Endothelial cell of umbilical vein (primary cell): ENCODE data around the gene FBL. TPM values are rescaled to one million over a fixed set of nuclear protein-coding genes. Genes with fewer than 3 reads are reported as not detected.

Source experiments
- BruUV-seq: library from RNA; stranded (reverse); fragments of 400-500 nt; replicated peaks from 2 replicates; lab custom pipeline; 2021; lab: Mats Ljungman, UMichigan
- CTCF ChIA-PET: fragments of 300-600, 350-600 bp; sonication (Branson Sonifier 250); formaldehyde crosslinking; loops from one replicate; lab custom pipeline; 2021; ENCODE audit warnings: antibody characterized with exemption, inconsistent platforms; lab: Charles Lee
- POLR2A ChIA-PET: fragments of 300-600, 350-600 bp; sonication (Branson Sonifier 250); formaldehyde crosslinking; loops from one replicate; lab custom pipeline; 2021; ENCODE audit warnings: antibody characterized with exemption, inconsistent platforms; lab: Charles Lee
- DNase-seq: peaks from one replicate; pipeline ENCODE4 v3.0.0-alpha.2; 2011; ENCODE audit warnings: low read depth, low spot score
- FAIRE-seq: peaks from 2 replicates; lab custom pipeline; 2011; peaks lifted over from hg19 to GRCh38; lab: Jason Lieb, UNC
- H2AFZ ChIP-seq: 2 replicates; pipeline ENCODE4 v1.6.0; 2012; ENCODE audit warnings: low read depth, low read length, control low read depth, inconsistent platforms
- H3K27ac ChIP-seq: 2 replicates; pipeline ENCODE4 v1.5.1; 2011; ENCODE audit warnings: low read depth, mild to moderate bottlenecking, control low read depth, low read length, moderate library complexity; ENCODE audit not compliant: insufficient read depth
- H3K27me3 ChIP-seq, 2 experiments: 2 replicates each; pipeline versions ENCODE4 v1.6.0 to v1.6.1; 2011; ENCODE audit warnings: low read length in 2 of 2, mixed read lengths in 1 of 2; ENCODE audit not compliant: control insufficient read depth in 2 of 2, insufficient read depth in 2 of 2
- H3K36me3 ChIP-seq, 2 experiments: 2 replicates in 1 of 2; 3 replicates in 1 of 2; pipeline ENCODE4 v1.5.1; 2011; ENCODE audit warnings: low read length in 2 of 2, mild to moderate bottlenecking in 1 of 2, moderate library complexity in 1 of 2; ENCODE audit not compliant: control insufficient read depth in 2 of 2, insufficient read depth in 2 of 2; ENCODE audit errors: extremely low read depth in 1 of 2
- H3K4me1 ChIP-seq: 3 replicates; pipeline ENCODE4 v1.5.1; 2011; ENCODE audit warnings: mild to moderate bottlenecking, low read length; ENCODE audit not compliant: control insufficient read depth, insufficient read depth; ENCODE audit errors: extremely low read depth
- H3K4me2 ChIP-seq: 2 replicates; pipeline ENCODE4 v1.6.1; 2011; ENCODE audit warnings: low read length, control low read depth, mixed read lengths; ENCODE audit not compliant: insufficient read depth
- H3K4me3 ChIP-seq, 3 experiments: fragments of 200-600 bp in 1 of 3; sonication (generic), shearing (Covaris generic) in 1 of 3; replicated peaks in 1 of 3; 2 replicates each; pipeline ENCODE4 v1.5.1; 2011 to 2016; ENCODE audit warnings: control low read depth in 3 of 3, low read length in 3 of 3, mild to moderate bottlenecking in 2 of 3, inconsistent platforms in 1 of 3, low read depth in 1 of 3, moderate library complexity in 1 of 3; ENCODE audit not compliant: insufficient read depth in 1 of 3
- H3K79me2 ChIP-seq: 2 replicates; pipeline ENCODE4 v1.6.0; 2012; ENCODE audit warnings: low read length, inconsistent platforms; ENCODE audit not compliant: control insufficient read depth, insufficient read depth
- H3K9ac ChIP-seq: replicated peaks from 2 replicates; pipeline ENCODE3; 2011; ENCODE audit warnings: low read length, control low read depth; ENCODE audit not compliant: insufficient read depth; ENCODE audit errors: extremely low read depth
- H3K9me1 ChIP-seq: replicated peaks from 3 replicates; pipeline ENCODE4 v1.6.0; 2011; ENCODE audit warnings: mild to moderate bottlenecking, low read length; ENCODE audit not compliant: control insufficient read depth, insufficient read depth; ENCODE audit errors: extremely low read depth
- H3K9me3 ChIP-seq: replicated peaks from 2 replicates; pipeline ENCODE4 v1.5.1; 2012; ENCODE audit warnings: low read length, inconsistent platforms; ENCODE audit not compliant: control insufficient read depth, insufficient read depth
- H4K20me1 ChIP-seq: replicated peaks from 2 replicates; pipeline ENCODE3; 2011; ENCODE audit warnings: mild to moderate bottlenecking, low read length; ENCODE audit not compliant: control insufficient read depth, insufficient read depth; ENCODE audit errors: extremely low read depth
- CTCF ChIP-seq, 2 donors: IDR thresholded peaks; 1 replicate in 1 of 2; 2 replicates in 1 of 2; pipeline ENCODE4 v1.5.1; 2011; ENCODE audit warnings: low read length in 2 of 2, mild to moderate bottlenecking in 2 of 2, moderate library complexity in 2 of 2, control low read depth in 1 of 2, inconsistent platforms in 1 of 2, low read depth in 1 of 2; ENCODE audit not compliant: insufficient read depth in 1 of 2; ENCODE audit errors: extremely low read depth in 1 of 2
- EZH2 ChIP-seq: IDR thresholded peaks from 2 replicates; pipeline ENCODE4 v1.6.1; 2012; ENCODE audit warnings: borderline replicate concordance, low read depth, mild to moderate bottlenecking, moderate library complexity, low read length, inconsistent platforms; ENCODE audit not compliant: severe bottlenecking
- GATA2 ChIP-seq: IDR thresholded peaks from 2 replicates; pipeline ENCODE4 v1.7.0; 2011; ENCODE audit warnings: low read depth, mild to moderate bottlenecking, moderate library complexity, mixed read lengths, low read length; ENCODE audit not compliant: insufficient read length, insufficient read depth
- JUN ChIP-seq: IDR thresholded peaks from 2 replicates; pipeline ENCODE4 v1.6.1; 2011; ENCODE audit warnings: borderline replicate concordance, low read depth; ENCODE audit not compliant: insufficient read length, insufficient read depth
- MAX ChIP-seq: IDR thresholded peaks from 2 replicates; pipeline ENCODE4 v1.6.1; 2011; ENCODE audit not compliant: insufficient read depth, insufficient read length
- POLR2AphosphoS5 ChIP-seq: IDR thresholded peaks from 2 replicates; pipeline ENCODE4 v1.6.1; 2012; ENCODE audit warnings: low read depth, mild to moderate bottlenecking, control low read depth, low read length, moderate library complexity; ENCODE audit not compliant: insufficient read depth
- dilution Hi-C: fragments of 300-500 bp; cut with MboI; formaldehyde crosslinking; loops from one replicate; pipeline ENCODE4 v1.15.0; 2019; ENCODE audit warnings: low sequenced_read_pairs; ENCODE audit not compliant: extremely low pct_ligation_motif_present
- intact Hi-C: fragments of 100-400 bp; cut with micrococcal nuclease; formaldehyde crosslinking; loops from one replicate; pipeline ENCODE4 v1.10.0; 2022
- polyA plus RNA-seq, 4 experiments: library from polyadenylated mRNA; depleted of rRNA in 3 of 4; stranded (reverse) in 3 of 4; unstranded in 1 of 4; fragments of >200 nt; gene quantifications; 2 replicates each; pipeline versions ENCODE4 v1.2.1 to v1.2.3, GENCODE V29; 2011 to 2012; ENCODE audit warnings: missing spikeins in 1 of 4
- total RNA-seq: library from RNA; stranded (reverse); gene quantifications from 2 replicates; pipeline ENCODE4 v1.2.3, GENCODE V29; 2021

FBL gene
- total and polyA plus RNA-seq, 2 donors (not counting 3 experiments of a cell fraction or from before 2014, with no cell fraction given) = 271 to 473 TPM

GRCh38 chr19:39828654-39829032, 17.5 kb downstream of the FBL start:
- Histone ChIP-seq H3K36me3 (peaks cover 4 to 36% of the 10 kb centered on the region in 2 experiments), H3K4me3 (no peak overlapping the region), H3K27me3 (no peaks in the 10 kb centered on the region), H3K27ac (no peak overlapping the region), H3K9me1 (no peaks in the 10 kb centered on the region), H3K9me3 (no peaks in the 10 kb centered on the region), H3K4me1 (peaks cover 13% of the 10 kb centered on the region), H3K4me2 (no peak overlapping the region), H3K79me2 (peaks cover 8% of the 10 kb centered on the region), H2AFZ (no peak overlapping the region), H3K9ac (no peak overlapping the region), H4K20me1 (no peaks in the 10 kb centered on the region)
- dilution Hi-C loops (no loop called here), intact Hi-C loops (no loop called here)
- FAIRE-seq (no peak), DNase-seq (no peak)
- TF ChIP-seq MAX (no peak), POLR2AphosphoS5 (no peak), JUN (no peak), CTCF (IDR thresholded peaks at IDR 0.05; ENCODE audit: extremely low read depth in 1 of 2, insufficient read depth in 1 of 2, low read depth in 1 of 2, low read length in 2 of 2) (no peak), EZH2 (no peak), GATA2 (no peak)
- ChIA-PET CTCF (interaction anchor here (0.6 to 1.4 kb wide), 3 partner anchors 13 to 17 kb away, joined by 3 to 5 read pairs (median 3); partner anchors contain the start of gene FBL), POLR2A (no interaction called here)
- BruUV-seq = no TSS peak
